ENCODE results near the gene RPS24.
"Not testable (repeated sequence)": the region's sequence is repeated elsewhere in the genome, so short reads cannot be mapped to it uniquely, and the experiment has no call there.

The RPS24 gene

DNA sequence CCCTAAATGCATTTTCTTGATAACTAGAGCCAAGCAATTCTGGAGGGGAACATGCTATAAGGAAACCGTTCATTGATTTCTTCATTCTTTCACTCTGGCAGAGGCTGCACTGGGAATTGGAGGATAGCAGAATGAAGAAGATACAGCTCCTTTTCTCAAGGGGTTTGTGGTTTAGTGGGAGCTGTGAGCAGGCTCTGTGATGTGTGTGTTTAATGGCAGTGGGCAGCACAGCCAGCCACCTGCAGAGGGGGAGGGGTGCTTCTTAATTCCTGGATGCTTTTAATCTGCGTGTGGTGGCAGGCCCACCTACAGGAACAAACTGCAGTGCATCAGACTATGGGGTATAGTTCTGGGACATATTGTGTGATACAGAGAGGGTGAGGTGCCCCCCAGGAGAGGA, 31.9 kb downstream of the RPS24 start:
- DNase-seq (ENCODE audit: low read depth), result no peak
- TF ChIP-seq, protein P1, sequence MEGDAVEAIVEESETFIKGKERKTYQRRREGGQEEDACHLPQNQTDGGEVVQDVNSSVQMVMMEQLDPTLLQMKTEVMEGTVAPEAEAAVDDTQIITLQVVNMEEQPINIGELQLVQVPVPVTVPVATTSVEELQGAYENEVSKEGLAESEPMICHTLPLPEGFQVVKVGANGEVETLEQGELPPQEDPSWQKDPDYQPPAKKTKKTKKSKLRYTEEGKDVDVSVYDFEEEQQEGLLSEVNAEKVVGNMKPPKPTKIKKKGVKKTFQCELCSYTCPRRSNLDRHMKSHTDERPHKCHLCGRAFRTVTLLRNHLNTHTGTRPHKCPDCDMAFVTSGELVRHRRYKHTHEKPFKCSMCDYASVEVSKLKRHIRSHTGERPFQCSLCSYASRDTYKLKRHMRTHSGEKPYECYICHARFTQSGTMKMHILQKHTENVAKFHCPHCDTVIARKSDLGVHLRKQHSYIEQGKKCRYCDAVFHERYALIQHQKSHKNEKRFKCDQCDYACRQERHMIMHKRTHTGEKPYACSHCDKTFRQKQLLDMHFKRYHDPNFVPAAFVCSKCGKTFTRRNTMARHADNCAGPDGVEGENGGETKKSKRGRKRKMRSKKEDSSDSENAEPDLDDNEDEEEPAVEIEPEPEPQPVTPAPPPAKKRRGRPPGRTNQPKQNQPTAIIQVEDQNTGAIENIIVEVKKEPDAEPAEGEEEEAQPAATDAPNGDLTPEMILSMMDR (conservative IDR thresholded peaks at IDR 0.05; ENCODE audit: low read depth, low read length), result no peak
- H3K4me3 ChIP-seq (ENCODE audit: low read length), result no peak overlapping the region

DNA sequence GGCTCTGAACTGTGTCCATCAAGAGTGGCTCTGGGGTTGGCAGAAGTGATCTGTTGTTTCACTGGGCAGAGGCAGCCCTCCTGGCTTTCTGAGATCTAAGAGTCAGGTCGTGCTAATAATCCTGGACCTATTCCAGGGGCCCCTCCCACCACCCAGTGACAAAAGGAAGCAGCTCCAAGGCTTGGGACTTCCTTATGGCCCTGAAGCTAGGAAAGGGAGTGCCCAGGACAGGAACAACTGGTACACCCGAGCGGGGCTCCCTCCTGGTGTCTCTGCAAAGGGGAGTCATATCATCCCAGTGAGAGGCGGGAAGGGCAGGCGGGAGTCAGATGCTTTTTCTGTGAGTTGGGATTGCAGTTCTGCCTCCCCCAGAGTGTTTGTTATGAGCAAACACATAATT, 32.3 kb downstream of the RPS24 start:
- TF ChIP-seq, protein P1 (conservative IDR thresholded peaks at IDR 0.05; ENCODE audit: low read depth, low read length), result no peak
- DNase-seq (ENCODE audit: low read depth), result no peak
- no peak overlapping the region for H3K4me3 ChIP-seq (ENCODE audit: low read length)

DNA sequence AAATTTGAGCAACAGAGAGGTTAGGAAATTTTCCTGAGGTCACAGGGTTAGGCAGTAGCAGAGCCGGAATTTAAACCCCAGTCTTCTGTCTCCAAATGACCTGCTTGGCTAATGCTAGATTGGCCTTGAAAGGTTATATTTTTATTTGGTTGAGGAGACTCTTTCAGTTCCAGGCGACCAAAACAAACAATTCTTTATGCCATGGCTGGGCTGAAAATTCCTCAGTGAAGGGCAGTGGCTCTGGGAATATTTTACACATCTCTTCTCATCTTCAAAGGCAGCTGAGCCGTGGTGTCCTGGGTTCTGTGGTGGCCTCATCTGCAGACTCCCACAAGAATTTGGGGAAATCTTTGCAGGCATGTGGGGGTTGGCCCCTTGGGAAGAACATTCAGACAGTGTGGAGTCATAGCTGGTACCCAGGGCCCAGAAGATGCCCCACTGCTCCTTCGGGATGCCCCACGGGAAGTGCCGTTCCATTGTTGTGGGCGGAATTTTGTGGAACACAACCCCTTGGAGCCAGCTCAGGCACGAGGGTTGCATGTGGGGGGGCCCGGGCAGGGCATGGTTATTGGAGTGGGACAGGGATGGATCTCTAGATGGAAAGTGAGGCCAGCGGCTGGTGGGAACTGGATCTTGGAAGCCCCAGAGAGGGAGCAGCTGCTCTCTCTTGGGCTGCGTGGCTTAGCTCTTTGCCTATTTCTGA, 33.2 kb downstream of the RPS24 start:
- TF ChIP-seq, protein P1 (conservative IDR thresholded peaks at IDR 0.05; ENCODE audit: low read depth, low read length), result no peak
- no peak overlapping the region for H3K4me3 ChIP-seq (ENCODE audit: low read length)
- DNase-seq (ENCODE audit: low read depth), result no peak

DNA sequence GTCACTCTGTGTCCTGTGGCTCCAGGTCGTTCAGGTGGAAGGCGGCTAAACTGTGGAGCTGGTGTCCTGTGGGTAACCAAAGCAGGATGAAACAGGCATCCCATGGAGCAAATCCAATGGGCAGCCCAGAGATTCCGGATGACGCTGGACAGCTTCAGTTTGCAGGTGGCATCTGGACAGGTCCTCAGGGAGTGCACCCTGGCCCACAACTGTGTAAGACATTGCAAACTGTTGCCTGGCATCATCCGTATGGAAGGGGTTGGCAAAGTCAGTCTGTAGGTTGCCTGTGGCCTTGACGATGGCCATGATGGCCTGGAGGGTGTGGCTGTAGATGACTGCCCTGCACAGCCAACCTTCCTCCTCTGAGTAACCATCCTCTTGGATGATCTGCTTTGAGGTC, 35.5 kb downstream of the RPS24 start:
- DNase-seq (ENCODE audit: low read depth), result no peak
- TF ChIP-seq, protein P1 (conservative IDR thresholded peaks at IDR 0.05; ENCODE audit: low read depth, low read length), result no peak
- no peak overlapping the region for H3K4me3 ChIP-seq (ENCODE audit: low read length)

DNA sequence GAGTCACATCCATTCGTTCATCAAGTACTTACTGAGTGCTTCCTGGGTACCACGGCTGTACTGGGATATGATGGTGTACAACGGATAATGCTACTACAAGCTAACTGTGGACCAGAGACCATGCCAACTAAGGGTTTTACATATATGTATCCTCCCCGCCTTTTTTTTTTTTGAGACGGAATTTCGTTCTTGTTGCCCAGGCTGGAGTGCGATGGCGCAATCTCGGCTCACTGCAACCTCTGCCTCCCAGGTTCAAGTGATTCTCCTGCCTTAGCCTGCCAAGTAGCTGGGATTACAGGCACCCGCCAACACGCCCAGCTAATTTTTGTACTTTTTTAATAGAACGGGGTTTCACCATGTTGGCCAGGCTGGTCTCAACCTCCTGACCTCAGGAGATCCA, 36.4 kb downstream of the RPS24 start:
- not testable (repeated sequence) for H3K4me3 ChIP-seq (ENCODE audit: low read length); DNase-seq (ENCODE audit: low read depth)

DNA sequence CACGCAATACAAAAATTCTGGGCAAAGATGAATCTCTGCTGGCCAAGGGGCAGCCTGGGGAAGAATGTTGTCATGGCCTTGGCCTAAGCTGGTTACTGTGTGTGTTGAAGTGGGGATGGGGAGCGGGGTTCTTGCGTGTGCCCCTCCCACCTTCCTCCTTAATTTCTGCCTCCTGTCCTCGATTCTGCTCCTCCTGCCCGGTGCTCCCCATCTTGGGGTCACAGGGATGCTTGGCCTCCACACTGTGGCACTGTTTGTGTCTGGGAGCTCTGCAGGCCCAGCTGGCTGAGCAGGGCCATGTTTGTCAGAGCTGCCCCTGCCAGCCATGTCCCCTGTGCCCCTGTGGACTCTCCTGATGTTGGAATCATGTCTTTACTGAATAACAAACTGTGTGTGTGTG, 37.1 kb downstream of the RPS24 start:
- TF ChIP-seq, protein P1 (conservative IDR thresholded peaks at IDR 0.05; ENCODE audit: low read depth, low read length), result no peak
- H3K4me3 ChIP-seq (ENCODE audit: low read length), result no peak overlapping the region
- no peak for DNase-seq (ENCODE audit: low read depth)

DNA sequence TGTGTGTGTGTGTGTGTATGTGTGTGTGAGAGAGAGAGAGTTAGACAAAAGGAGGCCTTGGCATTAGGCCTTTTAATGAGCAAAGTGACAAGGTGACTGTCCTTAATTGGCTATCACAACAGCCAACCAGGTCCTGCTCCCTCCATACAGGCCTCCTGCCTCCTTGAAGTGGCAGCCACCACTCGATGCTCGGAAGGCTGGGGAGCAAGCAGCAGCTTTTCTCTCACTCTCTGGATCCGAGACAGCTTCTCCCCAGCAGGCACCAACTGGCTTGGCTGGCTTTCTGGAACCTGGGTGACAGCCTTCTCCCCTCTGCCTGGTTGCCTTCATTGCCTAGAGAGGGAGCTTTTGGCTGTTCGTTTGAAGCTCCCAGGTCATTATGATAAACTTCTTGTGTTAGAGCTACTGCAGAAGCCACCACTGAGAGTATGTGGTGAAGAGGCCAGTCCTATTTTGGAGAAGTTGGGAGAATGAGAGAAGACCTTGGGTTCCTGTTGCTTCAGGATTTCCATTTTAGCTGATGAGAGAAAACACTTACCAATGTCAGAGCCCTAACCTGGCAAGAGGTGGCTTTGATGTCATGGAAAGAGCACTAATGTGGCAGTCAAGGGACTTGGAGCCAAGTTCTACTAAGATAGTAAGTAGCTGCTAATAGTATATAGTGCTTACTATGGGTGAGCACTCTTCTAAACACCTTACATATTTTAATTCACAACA, 37.6 kb downstream of the RPS24 start:
- no peak overlapping the region for H3K4me3 ChIP-seq (ENCODE audit: low read length)
- no peak for DNase-seq (ENCODE audit: low read depth)
- TF ChIP-seq, protein P1 (conservative IDR thresholded peaks at IDR 0.05; ENCODE audit: low read depth, low read length), result no peak
